ENCODE measurements around the gene VGLL4. TPM values are rescaled to one million over a fixed set of nuclear protein-coding genes. Genes with fewer than 3 reads are reported as not detected.

Gene VGLL4
- total RNA-seq, 1 donor from 2014 or later = 141 TPM

- H3K27me3 Mint-ChIP-seq (ENCODE audit: low read depth) = no peaks in the 10 kb centered on the region
- peak overlapping the region; percentile 29 for H3K4me3 Mint-ChIP-seq (ENCODE audit: unreplicated experiment)
- H3K9me3 Mint-ChIP-seq (ENCODE audit: low read depth) = no peaks in the 10 kb centered on the region
- peak overlapping the region; percentile 89 for H3K27ac Mint-ChIP-seq (ENCODE audit: unreplicated experiment)
- H3K36me3 Mint-ChIP-seq (ENCODE audit: low read depth) = peaks cover 26% of the 10 kb centered on the region
- no peak for DNase-seq (ENCODE audit: low spot score)
- no peak for TF ChIP-seq CTCF (IDR thresholded peaks at IDR 0.05)
- peaks cover 85% of the 10 kb centered on the region for H3K4me1 Mint-ChIP-seq (ENCODE audit: low read depth)
These were observed 52.1 kb downstream of the VGLL4 start for GRCh38 chr3:11591391-11592282.

GRCh38 chr3:11591002-11591355, 52.7 kb downstream of the VGLL4 start:
- H3K4me3 Mint-ChIP-seq (ENCODE audit: unreplicated experiment) = peak overlapping the region; percentile 29
- H3K27me3 Mint-ChIP-seq (ENCODE audit: low read depth) = no peaks in the 10 kb centered on the region
- TF ChIP-seq CTCF (IDR thresholded peaks at IDR 0.05) = no peak
- H3K4me1 Mint-ChIP-seq (ENCODE audit: low read depth) = peaks cover 87% of the 10 kb centered on the region
- H3K27ac Mint-ChIP-seq (ENCODE audit: unreplicated experiment) = peak overlapping the region; percentile 89
- H3K36me3 Mint-ChIP-seq (ENCODE audit: low read depth) = peaks cover 29% of the 10 kb centered on the region
- no peaks in the 10 kb centered on the region for H3K9me3 Mint-ChIP-seq (ENCODE audit: low read depth)
- no peak for DNase-seq (ENCODE audit: low spot score)

- Mint-ChIP-seq H3K27me3 (ENCODE audit: low read depth) (no peaks in the 10 kb centered on the region), H3K9me3 (ENCODE audit: low read depth) (no peaks in the 10 kb centered on the region), H3K36me3 (ENCODE audit: low read depth) (peaks cover 26% of the 10 kb centered on the region), H3K4me3 (ENCODE audit: unreplicated experiment) (no peak overlapping the region), H3K27ac (ENCODE audit: unreplicated experiment) (peak overlapping the region; percentile 89), H3K4me1 (ENCODE audit: low read depth) (peaks cover 98% of the 10 kb centered on the region)
- DNase-seq (ENCODE audit: low spot score) = no peak
- TF ChIP-seq CTCF (IDR thresholded peaks at IDR 0.05) = no peak
These were observed 54.0 kb downstream of the VGLL4 start for GRCh38 chr3:11589706-11590105.

- peaks cover 26% of the 10 kb centered on the region for H3K36me3 Mint-ChIP-seq (ENCODE audit: low read depth)
- TF ChIP-seq CTCF (IDR thresholded peaks at IDR 0.05) = no peak
- no peaks in the 10 kb centered on the region for H3K27me3 Mint-ChIP-seq (ENCODE audit: low read depth)
- peaks cover 100% of the 10 kb centered on the region for H3K4me1 Mint-ChIP-seq (ENCODE audit: low read depth)
- H3K4me3 Mint-ChIP-seq (ENCODE audit: unreplicated experiment) = peak overlapping the region; percentile 28
- H3K27ac Mint-ChIP-seq (ENCODE audit: unreplicated experiment) = peak overlapping the region; percentile 68
- H3K9me3 Mint-ChIP-seq (ENCODE audit: low read depth) = no peaks in the 10 kb centered on the region
- DNase-seq (ENCODE audit: low spot score) = no peak
These were observed 55.0 kb downstream of the VGLL4 start for GRCh38 chr3:11588755-11589154.

- no peaks in the 10 kb centered on the region for H3K9me3 Mint-ChIP-seq (ENCODE audit: low read depth)
- no peak for DNase-seq (ENCODE audit: low spot score)
- peak overlapping the region; percentile 68 for H3K27ac Mint-ChIP-seq (ENCODE audit: unreplicated experiment)
- TF ChIP-seq CTCF (IDR thresholded peaks at IDR 0.05) = no peak
- peaks cover 100% of the 10 kb centered on the region for H3K4me1 Mint-ChIP-seq (ENCODE audit: low read depth)
- H3K4me3 Mint-ChIP-seq (ENCODE audit: unreplicated experiment) = no peak overlapping the region
- H3K36me3 Mint-ChIP-seq (ENCODE audit: low read depth) = peaks cover 24% of the 10 kb centered on the region
- H3K27me3 Mint-ChIP-seq (ENCODE audit: low read depth) = no peaks in the 10 kb centered on the region
These were observed 55.4 kb downstream of the VGLL4 start for GRCh38 chr3:11588338-11588737.
